IMR-90 (cell line): ENCODE results near the gene POM121L2.

Experiments
- CEBPB ChIP-seq: IDR thresholded peaks from 2 replicates; pipeline ENCODE4 v1.6.1; 2012; ENCODE audit warnings: low read depth, low read length, improper control_type of control experiment
- MAFK ChIP-seq: IDR thresholded peaks from 2 replicates; pipeline ENCODE4 v1.6.1; 2012; ENCODE audit warnings: low read depth, low read length, improper control_type of control experiment
- MAZ ChIP-seq: IDR thresholded peaks from 2 replicates; pipeline ENCODE4 v1.6.1; 2012; ENCODE audit warnings: low read depth, mild to moderate bottlenecking, low read length, improper control_type of control experiment, moderate library complexity, borderline replicate concordance
- POLR2A ChIP-seq: IDR thresholded peaks from 2 replicates; pipeline ENCODE4 v1.6.1; 2012; ENCODE audit warnings: mild to moderate bottlenecking, low read depth, low read length
- RAD21 ChIP-seq: IDR thresholded peaks from 2 replicates; pipeline ENCODE4 v1.6.1; 2012; ENCODE audit warnings: low read length, improper control_type of control experiment
- TF ChIP-seq, protein P1 (sequence below): conservative IDR thresholded peaks from 2 replicates; pipeline ENCODE4 v1.5.1; 2012; ENCODE audit warnings: mild to moderate bottlenecking, low read depth, low read length, improper control_type of control experiment

DNA sequence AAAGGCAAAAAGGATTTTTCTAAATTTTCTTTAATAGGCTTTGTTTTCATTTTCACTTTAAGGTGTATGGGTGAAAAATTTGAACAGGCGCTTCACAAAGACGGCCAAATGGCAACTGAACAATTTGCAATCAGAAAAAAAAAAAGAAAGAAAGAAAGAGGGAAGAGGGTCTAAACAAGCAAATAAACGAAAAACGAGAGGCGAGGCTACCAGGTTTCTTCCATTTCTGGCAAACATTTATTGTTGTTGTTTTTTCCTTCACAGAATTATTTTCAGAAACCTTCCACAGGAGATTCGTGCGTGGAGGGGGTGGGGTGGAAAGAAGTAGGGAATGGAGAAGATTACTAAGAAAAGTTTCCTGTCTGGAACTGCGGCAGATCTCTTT is 24.3 kb downstream of the POM121L2 start:
- no peak for TF ChIP-seq MAZ
- TF ChIP-seq POLR2A, result no peak
- no peak for TF ChIP-seq CEBPB
- TF ChIP-seq, protein P1, sequence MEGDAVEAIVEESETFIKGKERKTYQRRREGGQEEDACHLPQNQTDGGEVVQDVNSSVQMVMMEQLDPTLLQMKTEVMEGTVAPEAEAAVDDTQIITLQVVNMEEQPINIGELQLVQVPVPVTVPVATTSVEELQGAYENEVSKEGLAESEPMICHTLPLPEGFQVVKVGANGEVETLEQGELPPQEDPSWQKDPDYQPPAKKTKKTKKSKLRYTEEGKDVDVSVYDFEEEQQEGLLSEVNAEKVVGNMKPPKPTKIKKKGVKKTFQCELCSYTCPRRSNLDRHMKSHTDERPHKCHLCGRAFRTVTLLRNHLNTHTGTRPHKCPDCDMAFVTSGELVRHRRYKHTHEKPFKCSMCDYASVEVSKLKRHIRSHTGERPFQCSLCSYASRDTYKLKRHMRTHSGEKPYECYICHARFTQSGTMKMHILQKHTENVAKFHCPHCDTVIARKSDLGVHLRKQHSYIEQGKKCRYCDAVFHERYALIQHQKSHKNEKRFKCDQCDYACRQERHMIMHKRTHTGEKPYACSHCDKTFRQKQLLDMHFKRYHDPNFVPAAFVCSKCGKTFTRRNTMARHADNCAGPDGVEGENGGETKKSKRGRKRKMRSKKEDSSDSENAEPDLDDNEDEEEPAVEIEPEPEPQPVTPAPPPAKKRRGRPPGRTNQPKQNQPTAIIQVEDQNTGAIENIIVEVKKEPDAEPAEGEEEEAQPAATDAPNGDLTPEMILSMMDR, result no peak
- no peak for TF ChIP-seq MAFK
- TF ChIP-seq RAD21, result no peak
